ENCODE measurements around the gene EHMT1. TPM values are rescaled to one million over a fixed set of nuclear protein-coding genes. Genes with fewer than 3 reads are reported as not detected.

Gene EHMT1
- total and polyA plus RNA-seq, 2 experiments from 2014 or later: 162 to 177 TPM

DNA sequence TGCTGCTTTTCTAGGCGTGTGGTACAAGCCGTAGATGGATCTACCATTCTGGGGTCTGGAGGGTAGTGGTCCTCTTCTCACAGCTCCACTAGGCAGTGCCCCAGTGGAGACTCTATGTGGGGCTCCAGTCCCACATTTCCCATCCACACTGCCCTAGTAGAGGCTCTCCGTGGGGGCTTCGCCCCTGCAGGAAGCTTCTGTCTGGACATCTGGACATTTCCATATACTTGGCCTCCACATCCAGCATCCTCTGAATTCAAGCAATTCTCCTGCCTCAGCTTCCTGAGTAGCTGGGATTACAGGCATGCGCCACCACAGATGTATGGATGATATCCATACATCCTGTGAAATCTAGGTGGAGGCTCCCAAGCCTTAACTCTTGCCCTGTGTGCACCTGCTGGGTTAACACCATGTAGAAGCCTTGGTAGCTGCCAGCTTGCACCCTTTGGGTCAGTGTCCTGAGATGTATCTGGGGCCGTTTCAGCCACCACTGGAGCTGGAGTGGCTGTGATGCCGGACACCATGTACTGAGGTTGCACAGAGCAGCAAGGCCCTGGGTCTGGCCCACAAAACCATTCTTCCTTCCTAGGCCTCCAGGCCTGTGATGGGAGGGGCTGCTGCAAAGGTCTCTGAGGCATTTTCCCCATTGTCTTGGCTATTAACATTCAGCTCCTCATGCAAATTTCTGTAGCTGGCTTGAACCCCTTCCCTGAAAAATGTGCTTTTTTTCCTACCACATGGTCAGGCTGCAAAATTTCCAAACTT lies 84.0 kb downstream of the EHMT1 start:
- H3K4me1 ChIP-seq (ENCODE audit: insufficient read depth): peaks cover 41% of the 10 kb centered on the region
- no peak overlapping the region for H3K27ac ChIP-seq (ENCODE audit: low read depth)
- H3K4me1 Mint-ChIP-seq: peaks cover 44% of the 10 kb centered on the region
- TF ChIP-seq, protein P1, sequence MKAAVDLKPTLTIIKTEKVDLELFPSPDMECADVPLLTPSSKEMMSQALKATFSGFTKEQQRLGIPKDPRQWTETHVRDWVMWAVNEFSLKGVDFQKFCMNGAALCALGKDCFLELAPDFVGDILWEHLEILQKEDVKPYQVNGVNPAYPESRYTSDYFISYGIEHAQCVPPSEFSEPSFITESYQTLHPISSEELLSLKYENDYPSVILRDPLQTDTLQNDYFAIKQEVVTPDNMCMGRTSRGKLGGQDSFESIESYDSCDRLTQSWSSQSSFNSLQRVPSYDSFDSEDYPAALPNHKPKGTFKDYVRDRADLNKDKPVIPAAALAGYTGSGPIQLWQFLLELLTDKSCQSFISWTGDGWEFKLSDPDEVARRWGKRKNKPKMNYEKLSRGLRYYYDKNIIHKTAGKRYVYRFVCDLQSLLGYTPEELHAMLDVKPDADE (IDR thresholded peaks at IDR 0.05): no peak
- no peak for TF ChIP-seq JUNB (IDR thresholded peaks at IDR 0.05; ENCODE audit: unreplicated experiment)
- no peak for TF ChIP-seq EZH2phosphoT487 (IDR thresholded peaks at IDR 0.05; ENCODE audit: unreplicated experiment)
- TF ChIP-seq ZNF331 (CRISPR knock-in tag; IDR thresholded peaks at IDR 0.05; ENCODE audit: low read depth): no peak
- TF ChIP-seq, protein P2, sequence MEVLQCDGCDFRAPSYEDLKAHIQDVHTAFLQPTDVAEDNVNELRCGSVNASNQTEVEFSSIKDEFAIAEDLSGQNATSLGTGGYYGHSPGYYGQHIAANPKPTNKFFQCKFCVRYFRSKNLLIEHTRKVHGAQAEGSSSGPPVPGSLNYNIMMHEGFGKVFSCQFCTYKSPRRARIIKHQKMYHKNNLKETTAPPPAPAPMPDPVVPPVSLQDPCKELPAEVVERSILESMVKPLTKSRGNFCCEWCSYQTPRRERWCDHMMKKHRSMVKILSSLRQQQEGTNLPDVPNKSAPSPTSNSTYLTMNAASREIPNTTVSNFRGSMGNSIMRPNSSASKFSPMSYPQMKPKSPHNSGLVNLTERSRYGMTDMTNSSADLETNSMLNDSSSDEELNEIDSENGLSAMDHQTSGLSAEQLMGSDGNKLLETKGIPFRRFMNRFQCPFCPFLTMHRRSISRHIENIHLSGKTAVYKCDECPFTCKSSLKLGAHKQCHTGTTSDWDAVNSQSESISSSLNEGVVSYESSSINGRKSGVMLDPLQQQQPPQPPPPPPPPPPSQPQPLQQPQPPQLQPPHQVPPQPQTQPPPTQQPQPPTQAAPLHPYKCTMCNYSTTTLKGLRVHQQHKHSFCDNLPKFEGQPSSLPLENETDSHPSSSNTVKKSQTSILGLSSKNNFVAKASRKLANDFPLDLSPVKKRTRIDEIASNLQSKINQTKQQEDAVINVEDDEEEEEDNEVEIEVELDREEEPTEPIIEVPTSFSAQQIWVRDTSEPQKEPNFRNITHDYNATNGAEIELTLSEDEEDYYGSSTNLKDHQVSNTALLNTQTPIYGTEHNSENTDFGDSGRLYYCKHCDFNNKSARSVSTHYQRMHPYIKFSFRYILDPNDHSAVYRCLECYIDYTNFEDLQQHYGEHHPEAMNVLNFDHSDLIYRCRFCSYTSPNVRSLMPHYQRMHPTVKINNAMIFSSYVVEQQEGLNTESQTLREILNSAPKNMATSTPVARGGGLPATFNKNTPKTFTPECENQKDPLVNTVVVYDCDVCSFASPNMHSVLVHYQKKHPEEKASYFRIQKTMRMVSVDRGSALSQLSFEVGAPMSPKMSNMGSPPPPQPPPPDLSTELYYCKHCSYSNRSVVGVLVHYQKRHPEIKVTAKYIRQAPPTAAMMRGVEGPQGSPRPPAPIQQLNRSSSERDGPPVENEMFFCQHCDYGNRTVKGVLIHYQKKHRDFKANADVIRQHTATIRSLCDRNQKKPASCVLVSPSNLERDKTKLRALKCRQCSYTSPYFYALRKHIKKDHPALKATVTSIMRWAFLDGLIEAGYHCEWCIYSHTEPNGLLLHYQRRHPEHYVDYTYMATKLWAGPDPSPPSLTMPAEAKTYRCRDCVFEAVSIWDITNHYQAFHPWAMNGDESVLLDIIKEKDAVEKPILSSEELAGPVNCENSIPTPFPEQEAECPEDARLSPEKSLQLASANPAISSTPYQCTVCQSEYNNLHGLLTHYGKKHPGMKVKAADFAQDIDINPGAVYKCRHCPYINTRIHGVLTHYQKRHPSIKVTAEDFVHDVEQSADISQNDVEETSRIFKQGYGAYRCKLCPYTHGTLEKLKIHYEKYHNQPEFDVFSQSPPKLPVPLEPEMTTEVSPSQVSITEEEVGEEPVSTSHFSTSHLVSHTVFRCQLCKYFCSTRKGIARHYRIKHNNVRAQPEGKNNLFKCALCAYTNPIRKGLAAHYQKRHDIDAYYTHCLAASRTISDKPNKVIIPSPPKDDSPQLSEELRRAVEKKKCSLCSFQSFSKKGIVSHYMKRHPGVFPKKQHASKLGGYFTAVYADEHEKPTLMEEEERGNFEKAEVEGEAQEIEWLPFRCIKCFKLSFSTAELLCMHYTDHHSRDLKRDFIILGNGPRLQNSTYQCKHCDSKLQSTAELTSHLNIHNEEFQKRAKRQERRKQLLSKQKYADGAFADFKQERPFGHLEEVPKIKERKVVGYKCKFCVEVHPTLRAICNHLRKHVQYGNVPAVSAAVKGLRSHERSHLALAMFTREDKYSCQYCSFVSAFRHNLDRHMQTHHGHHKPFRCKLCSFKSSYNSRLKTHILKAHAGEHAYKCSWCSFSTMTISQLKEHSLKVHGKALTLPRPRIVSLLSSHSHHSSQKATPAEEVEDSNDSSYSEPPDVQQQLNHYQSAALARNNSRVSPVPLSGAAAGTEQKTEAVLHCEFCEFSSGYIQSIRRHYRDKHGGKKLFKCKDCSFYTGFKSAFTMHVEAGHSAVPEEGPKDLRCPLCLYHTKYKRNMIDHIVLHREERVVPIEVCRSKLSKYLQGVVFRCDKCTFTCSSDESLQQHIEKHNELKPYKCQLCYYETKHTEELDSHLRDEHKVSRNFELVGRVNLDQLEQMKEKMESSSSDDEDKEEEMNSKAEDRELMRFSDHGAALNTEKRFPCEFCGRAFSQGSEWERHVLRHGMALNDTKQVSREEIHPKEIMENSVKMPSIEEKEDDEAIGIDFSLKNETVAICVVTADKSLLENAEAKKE (CRISPR knock-in tag; IDR thresholded peaks at IDR 0.05): no peak
- TF ChIP-seq POLR2AphosphoS5 (IDR thresholded peaks at IDR 0.05; ENCODE audit: low read depth): no peak
- TF ChIP-seq, protein P3, sequence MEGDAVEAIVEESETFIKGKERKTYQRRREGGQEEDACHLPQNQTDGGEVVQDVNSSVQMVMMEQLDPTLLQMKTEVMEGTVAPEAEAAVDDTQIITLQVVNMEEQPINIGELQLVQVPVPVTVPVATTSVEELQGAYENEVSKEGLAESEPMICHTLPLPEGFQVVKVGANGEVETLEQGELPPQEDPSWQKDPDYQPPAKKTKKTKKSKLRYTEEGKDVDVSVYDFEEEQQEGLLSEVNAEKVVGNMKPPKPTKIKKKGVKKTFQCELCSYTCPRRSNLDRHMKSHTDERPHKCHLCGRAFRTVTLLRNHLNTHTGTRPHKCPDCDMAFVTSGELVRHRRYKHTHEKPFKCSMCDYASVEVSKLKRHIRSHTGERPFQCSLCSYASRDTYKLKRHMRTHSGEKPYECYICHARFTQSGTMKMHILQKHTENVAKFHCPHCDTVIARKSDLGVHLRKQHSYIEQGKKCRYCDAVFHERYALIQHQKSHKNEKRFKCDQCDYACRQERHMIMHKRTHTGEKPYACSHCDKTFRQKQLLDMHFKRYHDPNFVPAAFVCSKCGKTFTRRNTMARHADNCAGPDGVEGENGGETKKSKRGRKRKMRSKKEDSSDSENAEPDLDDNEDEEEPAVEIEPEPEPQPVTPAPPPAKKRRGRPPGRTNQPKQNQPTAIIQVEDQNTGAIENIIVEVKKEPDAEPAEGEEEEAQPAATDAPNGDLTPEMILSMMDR (conservative IDR thresholded peaks at IDR 0.05; ENCODE audit: low read depth in 2 of 2): no peak
- TF ChIP-seq EZH2 (IDR thresholded peaks at IDR 0.05; ENCODE audit: low read depth, unreplicated experiment): no peak
- TF ChIP-seq NANOG (IDR thresholded peaks at IDR 0.05; ENCODE audit: borderline replicate concordance): no peak
- TF ChIP-seq CREB1 (CRISPR knock-in tag; IDR thresholded peaks at IDR 0.05; ENCODE audit: low read depth): no peak
- no peak for TF ChIP-seq ZNF114 (CRISPR knock-in tag; IDR thresholded peaks at IDR 0.05)
- TF ChIP-seq STAT1 (IDR thresholded peaks at IDR 0.05; ENCODE audit: unreplicated experiment): no peak
- TF ChIP-seq, protein P4, sequence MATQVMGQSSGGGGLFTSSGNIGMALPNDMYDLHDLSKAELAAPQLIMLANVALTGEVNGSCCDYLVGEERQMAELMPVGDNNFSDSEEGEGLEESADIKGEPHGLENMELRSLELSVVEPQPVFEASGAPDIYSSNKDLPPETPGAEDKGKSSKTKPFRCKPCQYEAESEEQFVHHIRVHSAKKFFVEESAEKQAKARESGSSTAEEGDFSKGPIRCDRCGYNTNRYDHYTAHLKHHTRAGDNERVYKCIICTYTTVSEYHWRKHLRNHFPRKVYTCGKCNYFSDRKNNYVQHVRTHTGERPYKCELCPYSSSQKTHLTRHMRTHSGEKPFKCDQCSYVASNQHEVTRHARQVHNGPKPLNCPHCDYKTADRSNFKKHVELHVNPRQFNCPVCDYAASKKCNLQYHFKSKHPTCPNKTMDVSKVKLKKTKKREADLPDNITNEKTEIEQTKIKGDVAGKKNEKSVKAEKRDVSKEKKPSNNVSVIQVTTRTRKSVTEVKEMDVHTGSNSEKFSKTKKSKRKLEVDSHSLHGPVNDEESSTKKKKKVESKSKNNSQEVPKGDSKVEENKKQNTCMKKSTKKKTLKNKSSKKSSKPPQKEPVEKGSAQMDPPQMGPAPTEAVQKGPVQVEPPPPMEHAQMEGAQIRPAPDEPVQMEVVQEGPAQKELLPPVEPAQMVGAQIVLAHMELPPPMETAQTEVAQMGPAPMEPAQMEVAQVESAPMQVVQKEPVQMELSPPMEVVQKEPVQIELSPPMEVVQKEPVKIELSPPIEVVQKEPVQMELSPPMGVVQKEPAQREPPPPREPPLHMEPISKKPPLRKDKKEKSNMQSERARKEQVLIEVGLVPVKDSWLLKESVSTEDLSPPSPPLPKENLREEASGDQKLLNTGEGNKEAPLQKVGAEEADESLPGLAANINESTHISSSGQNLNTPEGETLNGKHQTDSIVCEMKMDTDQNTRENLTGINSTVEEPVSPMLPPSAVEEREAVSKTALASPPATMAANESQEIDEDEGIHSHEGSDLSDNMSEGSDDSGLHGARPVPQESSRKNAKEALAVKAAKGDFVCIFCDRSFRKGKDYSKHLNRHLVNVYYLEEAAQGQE (IDR thresholded peaks at IDR 0.05; ENCODE audit: unreplicated experiment): no peak
- H3F3A ChIP-seq (replicated peaks; ENCODE audit: low read depth): 0 out of 2 replicates have a peak, but pooled peaks cover 4% of the 10 kb centered on the region
- H2AFZ ChIP-seq: no peak overlapping the region
- H3K4me2 ChIP-seq: no peak overlapping the region
- peaks cover 33% of the 10 kb centered on the region for H3K9me3 Mint-ChIP-seq
- ATAC-seq: no peak
- peaks cover 11% of the 10 kb centered on the region for H3K27me3 Mint-ChIP-seq (ENCODE audit: insufficient read depth, low read depth, poor library complexity)
- H4K20me1 ChIP-seq (replicated peaks; ENCODE audit: insufficient read depth): peaks cover 35% of the 10 kb centered on the region
- H3K4me3 Mint-ChIP-seq: no peak overlapping the region
- H3K27me3 ChIP-seq (ENCODE audit: insufficient read depth): no peaks in the 10 kb centered on the region
- H3K27ac Mint-ChIP-seq: no peak overlapping the region
- H3K36me3 Mint-ChIP-seq (ENCODE audit: low read depth): peaks cover 38% of the 10 kb centered on the region
- peaks cover 99% of the 10 kb centered on the region for H3K79me2 ChIP-seq (replicated peaks; ENCODE audit: insufficient read depth)
- DNase-seq (ENCODE audit: low spot score): no peak
- H3K4me3 ChIP-seq: no peak overlapping the region
- peaks cover 9% of the 10 kb centered on the region for H3K36me3 ChIP-seq (ENCODE audit: insufficient read depth)
- H3K9me2 ChIP-seq (ENCODE audit: insufficient read depth): no peaks in the 10 kb centered on the region; the same call in 1 of the 2 replicates
